Measurements from ENCODE around the gene ACOX1.
A peak's percentile ranks its signal among the peaks of the same experiment; 100 is the strongest.

ACOX1 gene

DNA sequence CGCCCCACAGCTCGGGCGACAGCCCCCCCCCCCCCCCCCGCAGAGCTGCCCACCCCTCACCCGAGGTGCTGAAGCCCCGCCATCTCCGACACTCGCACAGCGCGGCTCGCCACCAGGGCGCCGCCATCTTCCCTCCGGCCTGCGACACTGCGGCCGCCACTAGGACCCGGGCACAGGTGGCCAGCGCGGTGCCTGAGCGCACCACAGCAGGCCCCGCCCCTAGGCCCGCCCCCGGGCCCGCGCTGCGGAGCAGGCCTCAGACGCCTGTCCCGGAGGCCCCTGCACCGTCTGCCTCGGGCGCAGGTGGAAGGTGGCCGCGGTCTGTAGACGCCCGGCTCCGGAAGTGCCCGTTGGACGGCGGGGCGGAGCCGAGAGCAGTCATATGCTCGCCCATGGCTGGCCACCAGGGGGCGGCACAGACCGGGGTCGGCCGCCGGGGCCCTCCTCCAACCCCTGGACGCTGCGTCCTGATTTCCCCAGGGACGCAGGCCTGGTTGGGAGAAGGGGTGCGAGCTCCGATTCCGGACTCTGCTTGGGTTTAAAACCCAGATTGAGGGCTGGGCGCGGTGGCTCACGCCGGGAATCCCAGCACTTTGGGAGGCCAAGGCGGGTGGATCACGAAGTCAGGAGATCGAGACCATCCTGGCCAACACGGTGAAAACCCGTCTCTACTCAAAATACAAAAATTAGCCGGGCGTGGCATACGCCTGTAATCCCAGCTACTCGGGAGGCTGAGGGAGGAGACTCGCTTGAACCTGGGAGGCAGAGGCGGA lies 74.0 kb downstream of the ACOX1 start, which contains the start of gene MRPL38:
TSS of gene MRPL38 (minus strand) at position 136 of the 773 bp plus-strand sequence. CDS start at position 127, 9 bp downstream.
- peak; percentile 96 for DNase-seq

DNA sequence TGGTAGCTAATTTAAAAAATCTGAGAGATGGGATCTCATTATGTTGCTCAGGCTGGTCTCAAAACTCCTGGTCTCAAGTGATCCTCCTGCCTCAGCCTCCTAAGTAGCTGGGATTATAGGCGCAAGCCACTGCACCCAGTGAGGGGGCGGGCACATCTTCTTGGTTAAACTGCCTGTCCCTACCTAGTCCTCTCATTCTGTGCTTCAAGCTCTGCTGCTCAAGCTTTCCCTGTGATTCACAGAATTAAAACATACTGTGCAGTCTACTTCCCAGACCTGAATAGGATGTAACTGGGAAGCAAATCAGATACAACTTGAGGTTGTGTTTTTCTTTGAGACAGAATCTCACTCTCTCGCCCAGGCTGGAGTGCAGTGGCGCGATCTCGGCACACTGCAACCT lies 76.6 kb downstream of the ACOX1 start:
- DNase-seq = no peak

DNA sequence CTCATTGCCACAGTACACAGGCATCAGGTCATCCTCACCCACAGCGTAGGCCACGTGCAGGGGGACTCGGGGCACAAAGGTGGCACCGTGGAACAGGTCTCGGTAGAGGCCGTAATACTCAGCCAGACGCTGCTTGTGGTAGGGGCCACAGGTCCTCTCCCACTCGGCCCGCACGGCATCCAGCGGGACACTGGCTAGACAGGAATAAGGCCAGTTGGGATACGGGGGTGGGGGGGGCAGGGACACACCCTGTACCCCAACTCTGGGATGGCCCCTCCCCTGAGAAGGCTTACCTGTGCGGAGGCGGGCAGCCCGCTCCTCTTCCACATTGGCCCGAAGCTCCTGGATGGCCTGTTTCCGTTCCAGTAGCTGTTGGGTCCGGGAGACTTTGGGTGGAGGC lies 77.2 kb downstream of the ACOX1 start:
- DNase-seq = no peak

DNA sequence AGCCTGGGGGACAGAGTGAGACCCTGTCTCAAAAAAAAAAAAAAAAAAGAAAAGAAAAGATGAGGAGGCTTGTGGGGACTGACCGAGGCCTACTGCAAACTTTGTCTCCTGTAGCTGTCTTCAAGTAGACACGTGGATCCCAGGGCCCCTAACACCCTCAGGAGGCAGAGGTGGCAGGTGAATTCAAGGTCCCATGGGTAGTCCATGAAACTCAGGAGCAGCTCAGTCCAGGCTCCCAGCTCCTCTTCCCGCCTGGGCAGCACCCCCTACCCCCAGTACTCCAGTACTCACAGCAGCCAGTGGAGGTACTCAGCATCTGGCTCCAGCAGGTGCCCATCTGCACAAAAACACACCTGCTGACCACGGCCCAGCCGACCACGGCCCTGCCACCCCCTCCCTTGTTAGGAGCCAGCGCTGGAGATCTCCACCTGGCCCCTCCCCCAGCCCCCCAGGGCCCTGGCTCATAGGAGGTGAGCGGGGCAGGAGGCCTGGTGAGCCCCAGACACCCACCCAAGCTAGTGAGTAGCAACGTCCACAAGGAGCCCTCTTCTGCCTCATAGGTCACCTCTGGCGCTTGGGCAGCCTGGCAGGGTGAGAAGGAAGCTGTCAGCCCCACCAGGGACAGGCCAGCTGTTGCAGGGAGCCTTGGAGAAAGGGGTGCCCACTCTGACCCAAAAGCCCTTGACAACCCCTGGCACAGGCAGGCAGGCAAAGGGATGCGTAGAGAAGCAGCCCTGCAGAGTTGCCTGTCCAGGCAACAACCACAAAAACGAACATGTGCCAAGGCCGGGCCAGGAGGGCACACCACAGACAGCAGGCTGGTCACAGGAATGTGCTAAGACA lies 78.1 kb downstream of the ACOX1 start:
- no peak for DNase-seq

DNA sequence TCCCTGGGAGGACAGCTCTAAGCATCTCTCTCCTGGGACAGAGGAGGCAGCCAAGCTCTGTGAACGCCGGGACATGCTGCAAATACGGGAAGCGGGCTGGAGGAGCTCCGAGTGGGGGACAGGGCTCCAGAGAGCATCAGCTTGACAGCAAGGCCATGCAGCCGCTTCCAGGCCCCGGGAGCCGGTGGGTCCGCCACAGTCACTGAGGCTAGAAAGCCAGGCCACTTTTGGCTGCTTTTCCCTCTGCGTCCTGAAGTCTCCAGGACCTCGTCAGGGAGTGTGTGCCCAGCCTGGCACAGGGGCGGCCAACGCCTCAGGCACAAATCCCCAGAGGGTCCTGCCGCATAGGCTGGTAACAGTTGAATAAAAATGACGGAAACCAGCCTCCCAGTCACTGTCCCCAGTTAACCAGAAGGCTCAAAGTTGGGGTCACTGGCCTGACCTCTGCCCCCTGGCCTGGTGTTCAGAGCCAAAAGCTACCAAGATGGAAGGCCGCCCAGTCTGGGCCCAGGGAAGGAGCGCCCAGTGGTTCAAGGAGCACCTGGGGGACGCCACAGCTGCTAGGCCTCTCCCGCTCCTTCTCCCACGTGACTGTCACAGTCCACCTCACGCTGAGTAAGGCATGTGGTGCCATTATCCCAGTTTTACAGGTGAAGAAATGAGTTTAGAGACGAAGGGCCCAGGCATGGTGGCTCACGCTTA lies 79.0 kb downstream of the ACOX1 start:
- no peak for DNase-seq

DNA sequence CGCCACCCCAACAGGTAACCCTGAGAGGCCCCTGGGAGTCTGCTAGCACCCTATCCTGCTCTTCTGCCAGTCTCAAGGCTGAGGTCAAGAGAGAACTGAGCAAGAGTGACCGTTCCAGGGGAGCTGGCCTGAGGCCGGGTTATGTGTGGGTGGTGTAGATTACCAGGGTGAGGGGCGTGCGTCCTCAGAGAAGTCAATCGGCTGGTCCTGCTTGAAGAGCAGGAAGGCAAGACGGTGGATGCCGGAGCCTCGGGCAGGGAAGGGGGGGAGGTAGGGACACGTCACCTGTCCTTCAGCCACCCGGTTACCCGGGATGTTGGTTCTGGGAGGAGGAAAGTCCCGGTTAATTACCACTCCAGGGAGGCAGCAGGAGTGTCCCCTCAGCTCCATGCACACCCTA lies 79.6 kb downstream of the ACOX1 start:
- no peak for DNase-seq

DNA sequence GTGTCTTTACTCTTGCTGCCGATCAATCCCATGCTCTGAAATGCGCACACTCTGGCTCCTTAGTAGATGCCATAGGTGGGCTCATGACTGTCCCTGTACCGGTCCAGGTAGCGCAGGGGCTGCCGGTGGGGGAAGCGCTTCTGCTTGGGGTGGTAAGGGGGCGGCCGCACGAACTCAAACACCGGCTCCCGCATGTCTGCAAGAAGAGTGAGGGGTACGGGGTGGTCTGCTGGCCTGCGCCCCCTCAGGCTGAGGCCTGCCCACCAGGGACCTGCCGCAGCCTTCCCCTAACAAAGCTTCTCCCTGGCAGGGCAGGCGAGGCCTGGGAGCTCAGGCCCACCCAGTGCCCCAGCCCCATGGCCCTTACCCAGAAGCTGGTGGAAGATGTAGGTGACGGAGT lies 80.2 kb downstream of the ACOX1 start:
- no peak for DNase-seq

DNA sequence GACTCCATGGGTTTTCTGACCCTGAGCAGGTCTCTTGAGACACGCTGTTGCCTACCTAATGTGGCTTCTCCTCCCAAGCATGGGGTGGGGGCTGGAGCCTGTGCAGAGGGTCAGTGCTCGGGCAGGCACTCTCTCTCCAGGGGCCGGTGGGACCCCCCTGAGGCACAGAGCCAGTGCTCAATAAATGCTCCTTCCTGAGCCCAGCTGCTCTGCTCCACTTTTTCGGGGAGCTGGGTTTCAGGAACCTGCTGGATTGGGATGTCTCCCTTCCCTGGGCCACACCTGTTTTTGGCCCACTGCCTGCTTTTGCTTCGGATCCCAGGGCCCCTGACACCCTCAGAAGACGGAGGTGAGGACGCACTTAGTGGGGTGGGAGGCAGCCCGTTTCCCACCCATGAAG lies 80.9 kb downstream of the ACOX1 start:
- no peak for DNase-seq

DNA sequence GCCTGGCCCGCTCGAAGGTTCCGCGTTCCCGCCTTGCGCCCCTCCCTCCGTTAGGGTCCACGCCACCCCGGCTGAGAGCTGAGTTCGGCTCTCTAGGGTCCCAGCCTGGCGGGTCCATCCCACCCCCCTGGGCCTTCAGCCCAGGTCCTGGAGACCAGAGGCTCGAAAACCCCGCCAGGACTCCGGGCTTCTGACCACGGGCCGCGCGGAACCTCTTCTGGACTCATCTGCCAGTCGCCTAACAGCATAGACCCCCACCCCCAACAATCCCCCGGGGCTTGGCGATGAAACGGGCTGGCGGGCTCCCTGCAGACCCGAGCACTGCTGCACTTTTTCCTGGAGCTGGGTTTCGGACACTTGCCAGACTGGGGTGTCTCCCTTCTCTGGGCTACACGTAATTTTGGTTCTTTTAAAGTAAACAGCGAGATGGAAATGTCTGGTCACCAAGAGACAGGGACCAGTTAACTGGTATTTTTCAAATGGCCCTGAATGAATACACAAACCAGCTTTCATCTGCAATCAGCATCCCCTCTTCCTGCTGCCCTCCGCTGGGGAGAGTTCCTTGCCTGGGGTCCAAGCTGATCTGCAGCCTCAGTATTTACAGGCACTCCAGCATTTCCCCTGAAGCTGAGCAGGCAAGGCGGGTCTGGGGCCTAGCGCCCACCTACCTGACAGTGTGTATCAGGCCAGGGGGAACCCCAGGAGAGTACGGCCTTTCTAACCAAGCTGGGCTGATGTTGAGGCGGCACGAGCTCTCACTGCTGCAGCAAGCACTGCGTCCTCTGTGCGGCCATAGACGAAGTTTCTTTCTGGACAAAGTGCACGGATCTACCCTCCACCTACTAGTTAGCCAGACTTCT lies 81.6 kb downstream of the ACOX1 start:
- no peak for DNase-seq

DNA sequence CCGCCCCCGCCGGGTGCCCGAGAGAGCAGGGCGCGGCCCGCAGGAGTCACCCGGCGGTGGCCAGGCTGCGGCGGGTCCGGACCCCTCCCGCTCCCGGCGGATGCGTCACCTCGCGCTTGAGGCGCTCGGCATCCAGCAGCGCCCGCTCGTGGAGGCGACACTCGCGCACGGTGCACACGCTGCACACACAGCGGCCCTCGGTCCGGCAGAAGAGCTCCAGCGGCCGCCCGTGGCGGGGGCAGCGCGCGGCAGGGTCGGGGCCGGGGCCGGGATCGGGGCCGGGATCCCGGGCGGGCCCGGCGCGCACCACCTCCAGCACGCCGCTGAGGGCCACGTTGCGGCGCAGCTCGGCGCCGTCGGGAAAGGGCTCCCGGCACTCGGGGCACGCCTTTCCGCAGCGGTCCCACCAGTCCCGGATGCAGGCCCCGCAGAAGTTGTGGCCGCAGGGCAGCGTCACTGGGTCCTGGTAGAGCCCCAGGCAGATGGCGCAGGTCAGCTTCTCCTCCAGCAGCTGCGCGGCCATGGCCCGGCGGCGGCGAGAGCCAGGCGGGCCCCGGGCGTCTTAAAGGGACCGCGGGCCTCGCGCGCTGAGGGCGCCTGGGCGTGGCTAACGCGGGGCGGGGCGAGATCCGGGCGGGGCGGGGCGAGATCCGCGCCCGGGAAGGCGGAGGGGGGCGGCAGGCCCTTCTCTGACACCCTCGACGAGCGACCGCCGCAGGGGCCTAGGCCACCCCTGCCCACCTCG lies 82.4 kb downstream of the ACOX1 start, which contains the start of gene TRIM65:
TSS of gene TRIM65 (minus strand) at position 537 of the 745 bp plus-strand sequence. CDS start at position 523, 14 bp downstream.
- DNase-seq = peak; percentile 71

DNA sequence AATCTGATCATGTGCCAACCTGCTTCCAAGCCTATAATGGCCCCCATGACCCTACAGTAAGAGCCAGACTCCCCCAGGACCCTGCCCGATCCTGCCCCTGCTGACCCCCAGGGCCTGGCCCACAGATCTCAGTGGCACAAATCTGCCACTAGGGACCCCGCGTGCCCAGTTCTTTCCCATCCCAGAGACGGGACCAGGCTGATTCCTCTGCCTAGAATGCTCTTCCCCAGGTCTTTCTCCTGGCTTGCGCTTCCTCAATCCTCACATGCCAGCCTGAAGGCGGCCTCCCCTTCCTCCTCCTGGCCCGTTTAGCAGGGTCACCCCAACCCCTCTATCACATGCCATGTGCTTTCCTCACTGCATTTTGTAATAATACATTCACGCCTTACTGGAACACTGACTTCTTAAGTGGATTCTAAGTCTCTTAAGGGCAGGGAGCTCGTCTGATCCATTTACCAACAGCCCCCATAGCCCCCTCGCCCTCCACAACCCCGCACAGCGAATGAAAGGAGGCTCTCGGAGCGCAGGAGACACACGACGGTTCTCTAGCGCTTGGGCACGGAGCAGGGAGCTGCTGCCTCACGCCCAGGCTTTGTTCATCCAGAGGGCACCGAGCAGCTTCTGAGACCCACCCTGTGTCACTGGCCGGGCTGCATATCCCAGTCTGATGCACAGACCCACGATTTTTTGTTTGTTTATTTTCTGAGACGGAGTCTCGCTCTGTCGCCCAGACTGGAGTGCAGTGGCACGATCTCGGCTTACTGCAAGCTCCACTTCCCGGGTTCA lies 83.4 kb downstream of the ACOX1 start:
- no peak for DNase-seq

DNA sequence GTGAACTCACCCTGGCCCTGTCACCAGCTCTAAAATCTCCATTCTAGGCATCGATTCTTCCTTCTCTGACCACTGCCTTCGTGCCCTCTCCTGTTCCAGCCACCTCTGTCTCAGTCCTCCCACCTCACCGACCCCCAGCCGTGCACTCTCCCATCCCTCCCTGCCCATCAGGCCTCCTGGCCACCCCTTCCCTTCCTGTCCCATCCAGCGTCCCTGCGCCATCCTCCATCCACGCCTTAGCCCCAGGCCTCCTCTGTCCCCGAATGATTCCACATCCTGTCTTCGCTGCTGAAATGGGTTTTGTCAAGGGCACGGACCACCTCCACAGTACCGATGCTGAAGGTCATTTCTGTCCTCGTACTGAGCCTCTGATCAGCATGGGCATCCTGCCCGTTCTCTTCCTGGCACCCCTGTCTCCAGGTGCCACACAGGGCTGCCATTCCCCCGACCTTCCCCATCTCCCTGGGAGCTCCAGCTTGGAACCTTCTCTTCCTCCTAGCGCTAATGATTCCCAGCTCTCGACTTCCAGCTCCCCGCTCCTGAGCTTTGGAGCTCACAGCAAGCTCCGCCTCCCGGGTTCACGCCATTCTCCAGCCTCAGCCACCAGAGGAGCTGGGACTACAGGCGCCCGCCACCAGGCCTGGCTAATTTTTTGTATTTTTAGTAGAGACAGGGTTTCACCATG lies 84.8 kb downstream of the ACOX1 start:
- no peak for DNase-seq

DNA sequence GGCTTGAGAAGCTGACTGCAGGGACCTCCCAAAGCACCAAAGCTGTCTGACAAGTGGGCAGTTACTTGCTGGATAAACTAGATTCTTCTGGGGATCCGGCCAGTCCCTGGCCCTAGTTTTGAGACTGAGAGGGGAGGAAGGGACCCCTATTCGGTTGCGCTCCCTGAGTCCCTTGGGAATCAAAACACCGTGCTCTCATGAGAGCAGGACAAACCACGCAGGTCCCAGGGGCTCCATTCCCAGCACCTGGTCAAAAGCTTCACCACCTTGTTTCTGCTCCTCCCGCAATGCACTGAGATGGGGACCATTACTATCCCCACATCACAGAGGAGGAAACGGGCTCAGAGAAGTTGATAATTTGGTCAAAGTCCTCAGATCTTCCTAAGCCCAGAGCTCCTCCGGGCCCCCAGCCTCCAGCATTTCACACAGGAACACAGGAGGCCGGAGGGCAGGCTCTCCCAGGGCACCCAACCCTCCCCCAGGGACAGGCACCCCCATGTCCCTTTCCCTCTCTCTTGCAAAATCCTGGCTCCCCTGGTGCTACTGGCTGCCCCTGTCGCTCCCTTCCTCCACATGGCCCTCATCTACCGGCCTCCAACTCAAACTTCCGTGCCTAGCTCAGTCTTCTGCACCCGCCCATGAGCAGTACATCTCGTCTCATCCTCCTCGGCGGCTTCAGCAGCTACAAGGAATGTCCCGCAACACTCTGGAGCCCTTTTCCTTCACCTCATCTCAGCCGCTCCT lies 85.5 kb downstream of the ACOX1 start:
- no peak for DNase-seq

DNA sequence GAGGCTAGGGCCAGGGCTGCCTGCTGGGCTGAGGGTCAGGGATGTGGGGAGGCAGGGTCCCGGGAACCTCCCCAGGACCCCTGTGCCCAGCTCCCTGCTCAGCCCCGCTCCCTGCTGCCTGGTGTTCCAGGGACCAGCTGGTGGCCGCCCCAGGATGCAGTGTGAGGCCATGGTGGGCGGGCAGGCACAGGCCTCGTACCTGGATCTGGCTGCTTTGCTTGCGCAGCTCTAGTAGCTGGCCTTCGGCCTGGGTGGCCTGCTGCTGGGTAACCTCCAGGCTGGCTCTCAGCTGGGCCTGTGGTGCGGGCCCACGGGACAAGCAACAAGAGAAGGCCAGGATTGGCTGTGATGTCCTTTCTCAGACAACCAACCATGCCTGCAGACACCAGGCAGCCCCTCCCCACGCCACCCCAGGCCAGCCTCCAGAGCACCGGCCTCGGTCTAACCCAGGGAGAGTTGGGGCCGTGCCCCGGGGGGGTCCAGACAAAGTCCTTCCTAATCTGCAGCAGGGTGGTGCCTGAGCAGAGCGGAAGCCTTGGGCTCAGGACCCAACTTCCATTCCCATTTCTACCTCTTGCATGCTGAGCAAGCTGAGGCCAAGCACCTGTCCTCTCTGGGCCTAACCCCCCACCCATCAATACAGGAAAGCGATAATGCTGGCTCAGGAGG lies 86.3 kb downstream of the ACOX1 start:
- DNase-seq = no peak

DNA sequence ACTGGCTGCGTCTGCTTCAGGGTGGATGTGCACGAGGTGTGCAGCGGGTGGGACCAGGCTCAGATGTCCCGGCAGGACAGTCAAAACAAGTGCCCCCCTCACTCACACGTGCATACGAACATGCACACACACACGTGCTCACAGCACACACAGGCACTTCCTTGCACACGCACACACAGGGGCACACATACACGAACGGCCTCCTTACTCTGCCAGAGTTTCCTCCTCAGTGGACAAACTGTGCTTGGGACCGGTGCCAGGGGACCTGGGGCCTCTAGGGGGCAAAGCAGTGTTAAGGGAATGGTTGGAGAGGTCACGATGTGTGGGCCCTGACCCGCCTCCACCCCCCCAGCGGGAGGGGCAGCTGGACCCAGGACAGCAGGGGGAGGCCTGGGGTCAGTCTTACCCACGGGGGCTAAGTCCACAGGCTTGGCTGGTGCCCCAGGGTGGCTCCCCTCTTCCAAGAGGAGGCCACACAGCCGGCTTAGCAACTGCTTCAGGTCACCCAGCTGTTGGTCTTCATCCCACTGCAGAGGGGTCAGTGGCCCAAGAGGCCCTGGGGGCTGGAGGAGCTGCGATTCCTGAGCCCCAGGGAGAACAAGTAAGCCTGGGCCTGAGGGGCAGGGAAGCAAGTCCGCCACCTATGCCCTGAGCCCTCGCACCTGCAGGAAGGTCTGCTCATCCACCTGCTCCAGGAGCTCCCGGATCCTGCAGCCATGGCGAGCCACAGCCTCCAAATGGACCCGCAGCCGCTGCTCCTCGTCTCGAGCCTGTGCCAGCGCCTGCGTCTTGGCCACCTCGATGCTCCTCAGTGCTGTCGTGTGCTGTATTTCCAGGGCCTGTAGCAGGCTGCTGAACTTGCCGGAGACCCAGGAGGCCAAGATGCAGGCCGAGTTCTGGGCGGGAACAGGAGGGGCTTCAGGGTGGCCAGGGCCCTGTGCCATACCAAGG lies 87.1 kb downstream of the ACOX1 start:
- no peak for DNase-seq
